ENCODE measurements around the gene PRKD1. TPM values are rescaled to one million over a fixed set of nuclear protein-coding genes. Genes with fewer than 3 reads are reported as not detected.

Gene PRKD1
- total RNA-seq, 1 experiment from 2014 or later, result 9.7 TPM

- CTCF ChIA-PET, result interaction anchor here (1.5 kb wide), 1 partner anchor 666 kb away, joined by 4 read pairs; no protein-coding TSS in a partner anchor
- Mint-ChIP-seq H3K27me3 (ENCODE audit: unreplicated experiment) (no peaks in the 10 kb centered on the region), H3K27ac (ENCODE audit: unreplicated experiment) (no peak overlapping the region), H3K9me3 (ENCODE audit: low read depth, unreplicated experiment) (no peaks in the 10 kb centered on the region), H3K4me3 (ENCODE audit: low read depth, unreplicated experiment) (no peak overlapping the region), H3K36me3 (ENCODE audit: insufficient read depth, unreplicated experiment) (no peaks in the 10 kb centered on the region), H3K4me1 (ENCODE audit: low read depth, unreplicated experiment) (no peaks in the 10 kb centered on the region)
- DNase-seq, result peak; percentile 8
- BruUV-seq (replicated peaks), result no TSS peak
- TF ChIP-seq CTCF (IDR thresholded peaks at IDR 0.05; ENCODE audit: unreplicated experiment), result peak; percentile 44
- intact Hi-C loops (cut with micrococcal nuclease; ENCODE audit: unreplicated experiment), result loop anchor here (1.0 to 5.0 kb wide), 4 partner anchors 208 to 894 kb away; no protein-coding TSS in a partner anchor
Observed at GRCh38 chr14:29548948-29549370, 378.7 kb downstream of the PRKD1 start.

- Mint-ChIP-seq H3K9me3 (ENCODE audit: low read depth, unreplicated experiment) (no peaks in the 10 kb centered on the region), H3K27ac (ENCODE audit: unreplicated experiment) (no peak overlapping the region), H3K27me3 (ENCODE audit: unreplicated experiment) (no peaks in the 10 kb centered on the region), H3K4me3 (ENCODE audit: low read depth, unreplicated experiment) (no peak overlapping the region), H3K4me1 (ENCODE audit: low read depth, unreplicated experiment) (no peaks in the 10 kb centered on the region), H3K36me3 (ENCODE audit: insufficient read depth, unreplicated experiment) (no peaks in the 10 kb centered on the region)
- DNase-seq, result no peak
- TF ChIP-seq CTCF (IDR thresholded peaks at IDR 0.05; ENCODE audit: unreplicated experiment), result no peak
- CTCF ChIA-PET, result no interaction called here
- intact Hi-C loops (cut with micrococcal nuclease; ENCODE audit: unreplicated experiment), result loop anchor here (5.0 kb wide), 1 partner anchor 212 kb away; no protein-coding TSS in a partner anchor
- no TSS peak for BruUV-seq (replicated peaks)
Observed at GRCh38 chr14:29545714-29546113, 381.9 kb downstream of the PRKD1 start.

DNA sequence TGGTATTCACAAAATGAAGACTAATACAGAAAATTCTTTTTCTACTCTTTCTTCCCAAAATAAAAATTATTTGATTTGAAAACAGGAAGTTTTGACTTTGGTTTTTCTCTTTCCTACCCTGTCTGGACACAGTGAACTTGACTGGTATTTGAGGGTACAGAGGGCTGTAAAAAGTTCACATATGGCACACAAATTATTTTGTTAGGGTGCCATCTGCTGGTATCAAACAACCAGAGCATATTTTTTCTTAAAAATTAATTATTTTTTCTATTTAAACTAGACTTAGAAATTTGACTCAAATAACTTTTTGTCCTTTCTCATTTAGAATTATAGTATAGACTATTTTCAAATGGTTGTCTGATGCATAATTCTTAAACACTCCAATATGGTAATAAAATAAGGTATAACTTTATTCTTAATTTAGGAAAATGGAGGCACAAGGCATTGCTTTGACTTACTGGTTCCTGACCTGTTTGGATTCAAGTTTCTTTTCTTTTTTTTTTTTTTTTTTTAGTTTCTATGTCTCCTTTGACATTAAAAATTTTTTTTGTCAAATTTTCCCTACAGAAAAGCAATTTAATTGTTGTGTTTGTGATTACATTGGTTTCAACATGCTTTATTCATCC, 390.6 kb downstream of the PRKD1 start:
- intact Hi-C loops (cut with micrococcal nuclease; ENCODE audit: unreplicated experiment), result loop anchor here (1.0 to 5.0 kb wide), 3 partner anchors 520 to 783 kb away; no protein-coding TSS in a partner anchor
- H3K27me3 Mint-ChIP-seq (ENCODE audit: unreplicated experiment), result peaks cover 11% of the 10 kb centered on the region
- no peaks in the 10 kb centered on the region for H3K9me3 Mint-ChIP-seq (ENCODE audit: low read depth, unreplicated experiment)
- peak; percentile 4 for DNase-seq
- no peak overlapping the region for H3K27ac Mint-ChIP-seq (ENCODE audit: unreplicated experiment)
- TF ChIP-seq CTCF (IDR thresholded peaks at IDR 0.05; ENCODE audit: unreplicated experiment), result peak; percentile 38
- no peaks in the 10 kb centered on the region for H3K36me3 Mint-ChIP-seq (ENCODE audit: insufficient read depth, unreplicated experiment)
- BruUV-seq (replicated peaks), result no TSS peak
- no peaks in the 10 kb centered on the region for H3K4me1 Mint-ChIP-seq (ENCODE audit: low read depth, unreplicated experiment)
- no peak overlapping the region for H3K4me3 Mint-ChIP-seq (ENCODE audit: low read depth, unreplicated experiment)
- CTCF ChIA-PET, result interaction anchor here (0.8 kb wide), 2 partner anchors 780 to 785 kb away, joined by 3 to 4 read pairs; no protein-coding TSS in a partner anchor

- Mint-ChIP-seq H3K36me3 (ENCODE audit: insufficient read depth, unreplicated experiment) (no peaks in the 10 kb centered on the region), H3K27ac (ENCODE audit: unreplicated experiment) (no peak overlapping the region), H3K27me3 (ENCODE audit: unreplicated experiment) (peaks cover 18% of the 10 kb centered on the region), H3K4me1 (ENCODE audit: low read depth, unreplicated experiment) (no peaks in the 10 kb centered on the region), H3K4me3 (ENCODE audit: low read depth, unreplicated experiment) (no peak overlapping the region), H3K9me3 (ENCODE audit: low read depth, unreplicated experiment) (no peaks in the 10 kb centered on the region)
- intact Hi-C loops (cut with micrococcal nuclease; ENCODE audit: unreplicated experiment), result loop anchor here (10.0 kb wide), 1 partner anchor 305 kb away; no protein-coding TSS in a partner anchor
- DNase-seq, result peak; percentile 20
- no TSS peak for BruUV-seq (replicated peaks)
- TF ChIP-seq CTCF (IDR thresholded peaks at IDR 0.05; ENCODE audit: unreplicated experiment), result peak; percentile 18
- CTCF ChIA-PET, result interaction anchor here (1.1 kb wide), 1 partner anchor 774 kb away, joined by 3 read pairs; no protein-coding TSS in a partner anchor
Observed at GRCh38 chr14:29529418-29529817, 398.2 kb downstream of the PRKD1 start.

Data from Calu3 (cell line).